HFFc6 (cell line): ENCODE results near the gene SLC17A5. TPM values are rescaled to one million over a fixed set of nuclear protein-coding genes. Genes with fewer than 3 reads are reported as not detected.

Source experiments
- DNase-seq: peaks from one replicate; pipeline ENCODE4 v3.0.0-alpha.2; 2018
- H3K27ac Mint-ChIP-seq: 2 replicates; pipeline ENCODE4 v1.8.0; 2020; ENCODE audit warnings: mild to moderate bottlenecking, mixed read lengths
- H3K27me3 Mint-ChIP-seq: 2 replicates; pipeline ENCODE4 v1.8.0; 2021; ENCODE audit warnings: mild to moderate bottlenecking, moderate library complexity, mixed read lengths; ENCODE audit not compliant: insufficient read depth
- H3K36me3 Mint-ChIP-seq: 2 replicates; pipeline ENCODE4 v1.8.0; 2021; ENCODE audit warnings: low read depth, mixed read lengths
- H3K4me1 Mint-ChIP-seq: 2 replicates; pipeline ENCODE4 v1.8.0; 2020; ENCODE audit warnings: low read depth, mixed read lengths
- H3K4me3 Mint-ChIP-seq: 2 replicates; pipeline ENCODE4 v1.8.0; 2020; ENCODE audit warnings: mild to moderate bottlenecking, moderate library complexity, mixed read lengths
- H3K9me3 Mint-ChIP-seq: 2 replicates; pipeline ENCODE4 v1.8.0; 2020; ENCODE audit warnings: mild to moderate bottlenecking, mixed read lengths
- CTCF ChIP-seq: fragments of 200-600 bp; sonication (generic); IDR thresholded peaks from 2 replicates; pipeline ENCODE4 v1.5.0; 2021; ENCODE audit warnings: antibody characterized with exemption, mild to moderate bottlenecking
- total RNA-seq, 6 experiments: library from RNA; stranded (reverse); fragmentation: NEBNext Ultra II Directional; extraction: Animal tissue kit (Norgen Biotek cat#: 25700); gene quantifications; 2 replicates in 1 of 6; 3 replicates in 5 of 6; pipeline ENCODE4 v1.2.3, GENCODE V29; 2021

The SLC17A5 gene
- total RNA-seq, 6 experiments from 2014 or later = 20.4 to 29.9 (median 26.8) TPM

GRCh38 chr6:73652637-73653570 lies 888 bp downstream of the SLC17A5 start:
- Mint-ChIP-seq H3K4me3 (peak overlapping the region; percentile 98), H3K9me3 (no peaks in the 10 kb centered on the region), H3K27ac (peak overlapping the region; percentile 89), H3K36me3 (peaks cover 4% of the 10 kb centered on the region; the same call in 1 of the 2 replicates), H3K27me3 (peaks cover 3% of the 10 kb centered on the region; the same call in 1 of the 2 replicates), H3K4me1 (peaks cover 56% of the 10 kb centered on the region)
- DNase-seq = peak; percentile 53
- peak; percentile 77 for TF ChIP-seq CTCF

GRCh38 chr6:73649783-73650182 lies 4.0 kb downstream of the SLC17A5 start:
- no peak for DNase-seq
- H3K4me3 Mint-ChIP-seq = no peak overlapping the region
- no peak overlapping the region; the same call in 1 of the 2 replicates for H3K27ac Mint-ChIP-seq
- TF ChIP-seq CTCF = no peak
- H3K9me3 Mint-ChIP-seq = no peaks in the 10 kb centered on the region
- peaks cover 52% of the 10 kb centered on the region for H3K4me1 Mint-ChIP-seq
- H3K36me3 Mint-ChIP-seq = peaks cover 4% of the 10 kb centered on the region; the same call in 1 of the 2 replicates
- H3K27me3 Mint-ChIP-seq = peaks cover 4% of the 10 kb centered on the region

- peaks cover 48% of the 10 kb centered on the region for H3K4me1 Mint-ChIP-seq
- peaks cover 4% of the 10 kb centered on the region; the same call in 1 of the 2 replicates for H3K36me3 Mint-ChIP-seq
- H3K27me3 Mint-ChIP-seq = peaks cover 1% of the 10 kb centered on the region
- DNase-seq = no peak
- TF ChIP-seq CTCF = no peak
- H3K9me3 Mint-ChIP-seq = no peaks in the 10 kb centered on the region
- no peak overlapping the region for H3K4me3 Mint-ChIP-seq
- H3K27ac Mint-ChIP-seq = no peak overlapping the region; the same call in 1 of the 2 replicates
Measured at GRCh38 chr6:73648166-73648565, 5.6 kb downstream of the SLC17A5 start.

- TF ChIP-seq CTCF = no peak
- Mint-ChIP-seq H3K27ac (peak overlapping the region; percentile 50; the same call in 1 of the 2 replicates), H3K4me1 (peaks cover 52% of the 10 kb centered on the region)
Measured at GRCh38 chr6:73644941-73645591, 8.7 kb downstream of the SLC17A5 start.

GRCh38 chr6:73644030-73644429 lies 9.8 kb downstream of the SLC17A5 start:
- no peak overlapping the region for H3K27ac Mint-ChIP-seq
- H3K4me3 Mint-ChIP-seq = no peak overlapping the region
- H3K36me3 Mint-ChIP-seq = peaks cover 6% of the 10 kb centered on the region; the same call in 1 of the 2 replicates
- no peak for DNase-seq
- H3K4me1 Mint-ChIP-seq = peaks cover 56% of the 10 kb centered on the region
- peaks cover 1% of the 10 kb centered on the region for H3K27me3 Mint-ChIP-seq
- no peaks in the 10 kb centered on the region for H3K9me3 Mint-ChIP-seq
- no peak for TF ChIP-seq CTCF

More at GRCh38 chr6:73644941-73645591, 8.7 kb downstream of the SLC17A5 start:
- Mint-ChIP-seq H3K9me3 (no peaks in the 10 kb centered on the region), H3K36me3 (peaks cover 4% of the 10 kb centered on the region; the same call in 1 of the 2 replicates), H3K27me3 (peaks cover 1% of the 10 kb centered on the region), H3K4me3 (peak overlapping the region; percentile 89)
- no peak for DNase-seq
